ENCODE results near the gene GPX4.

The GPX4 gene

DNA sequence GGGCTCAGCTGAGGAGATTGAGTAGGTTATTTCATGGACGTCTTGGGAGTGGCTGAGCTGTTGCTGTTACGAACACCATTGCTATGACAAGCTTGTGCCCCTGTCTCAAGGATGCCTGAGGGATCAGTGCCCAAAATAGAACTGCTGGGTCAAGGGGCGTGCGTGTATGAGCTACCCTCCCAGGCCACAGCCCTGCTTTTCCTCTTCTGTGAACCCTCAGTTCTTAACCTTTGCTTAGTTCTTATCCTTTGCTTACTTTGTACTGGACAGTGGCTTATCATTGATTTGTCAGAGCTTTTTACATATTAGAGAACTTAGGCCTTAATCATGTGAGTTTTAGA lies 27.8 kb upstream of the GPX4 start:
- Mint-ChIP-seq H3K9me3 (no peaks in the 10 kb centered on the region), H3K27ac (peak overlapping the region; percentile 90), H3K36me3 (peaks cover 97% of the 10 kb centered on the region), H3K4me1 (peaks cover 58% of the 10 kb centered on the region), H3K4me3 (peak overlapping the region; percentile 50)
- DNase-seq (ENCODE audit: low spot score in 2 of 2) (no peak), ATAC-seq (no peak)

DNA sequence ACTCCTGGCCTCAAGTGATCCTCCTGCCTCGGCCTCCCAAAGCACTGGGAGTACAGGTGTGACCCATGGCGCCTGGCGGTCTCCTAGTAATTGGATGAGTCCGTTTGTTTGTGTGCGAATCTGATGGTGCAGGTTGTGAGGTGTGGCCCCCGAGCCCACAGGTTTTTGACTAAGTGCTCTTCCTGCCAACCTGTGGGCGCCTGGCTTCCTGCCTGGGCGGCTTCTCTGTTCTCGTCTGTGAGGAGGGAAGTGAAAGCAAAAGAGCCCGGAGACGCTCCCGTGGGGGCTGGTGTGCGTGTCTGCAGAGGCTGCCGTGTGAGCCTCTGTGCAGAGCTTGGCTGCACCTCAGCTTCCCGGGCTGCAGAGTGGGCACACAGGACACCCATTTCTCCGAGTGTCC lies 26.8 kb upstream of the GPX4 start:
- DNase-seq (ENCODE audit: low spot score in 2 of 2) (peak; percentile 68 to 91), ATAC-seq (peak; percentile 89)
- Mint-ChIP-seq H3K4me1 (peaks cover 61% of the 10 kb centered on the region), H3K27ac (peak overlapping the region; percentile 86), H3K36me3 (peaks cover 100% of the 10 kb centered on the region), H3K9me3 (no peaks in the 10 kb centered on the region), H3K4me3 (peak overlapping the region; percentile 69)

DNA sequence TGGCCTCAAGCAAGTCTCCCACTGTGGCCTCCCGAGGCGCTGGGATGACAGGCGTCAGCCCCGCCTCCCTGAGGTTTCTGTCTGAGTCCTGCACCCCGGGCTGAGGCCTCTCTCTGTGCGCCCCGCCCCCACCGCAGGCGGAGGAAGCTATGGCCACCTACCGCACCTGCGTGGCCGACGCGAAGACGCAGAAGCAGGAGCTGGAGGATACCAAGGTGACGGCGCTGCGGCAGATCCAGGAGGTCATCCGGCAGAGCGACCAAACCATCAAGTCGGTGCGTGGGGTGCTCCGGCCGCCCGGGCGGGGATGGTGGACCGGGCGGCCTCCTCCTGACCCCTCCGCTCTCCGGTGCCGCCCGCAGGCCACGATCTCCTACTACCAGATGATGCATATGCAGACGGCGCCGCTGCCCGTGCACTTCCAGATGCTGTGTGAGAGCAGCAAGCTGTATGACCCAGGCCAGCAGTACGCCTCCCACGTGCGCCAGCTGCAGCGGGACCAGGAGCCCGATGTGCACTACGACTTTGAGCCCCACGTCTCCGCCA lies 24.2 kb upstream of the GPX4 start:
- H3K4me1 Mint-ChIP-seq: peaks cover 38% of the 10 kb centered on the region
- H3K9me3 Mint-ChIP-seq: no peaks in the 10 kb centered on the region
- H3K36me3 Mint-ChIP-seq: peaks cover 100% of the 10 kb centered on the region
- peak overlapping the region; percentile 58 for H3K27ac Mint-ChIP-seq
- H3K4me3 Mint-ChIP-seq: peak overlapping the region; percentile 69
- no peak for ATAC-seq
- peak in 1 of 2 donors; percentile 82 for DNase-seq (ENCODE audit: low spot score in 2 of 2)

DNA sequence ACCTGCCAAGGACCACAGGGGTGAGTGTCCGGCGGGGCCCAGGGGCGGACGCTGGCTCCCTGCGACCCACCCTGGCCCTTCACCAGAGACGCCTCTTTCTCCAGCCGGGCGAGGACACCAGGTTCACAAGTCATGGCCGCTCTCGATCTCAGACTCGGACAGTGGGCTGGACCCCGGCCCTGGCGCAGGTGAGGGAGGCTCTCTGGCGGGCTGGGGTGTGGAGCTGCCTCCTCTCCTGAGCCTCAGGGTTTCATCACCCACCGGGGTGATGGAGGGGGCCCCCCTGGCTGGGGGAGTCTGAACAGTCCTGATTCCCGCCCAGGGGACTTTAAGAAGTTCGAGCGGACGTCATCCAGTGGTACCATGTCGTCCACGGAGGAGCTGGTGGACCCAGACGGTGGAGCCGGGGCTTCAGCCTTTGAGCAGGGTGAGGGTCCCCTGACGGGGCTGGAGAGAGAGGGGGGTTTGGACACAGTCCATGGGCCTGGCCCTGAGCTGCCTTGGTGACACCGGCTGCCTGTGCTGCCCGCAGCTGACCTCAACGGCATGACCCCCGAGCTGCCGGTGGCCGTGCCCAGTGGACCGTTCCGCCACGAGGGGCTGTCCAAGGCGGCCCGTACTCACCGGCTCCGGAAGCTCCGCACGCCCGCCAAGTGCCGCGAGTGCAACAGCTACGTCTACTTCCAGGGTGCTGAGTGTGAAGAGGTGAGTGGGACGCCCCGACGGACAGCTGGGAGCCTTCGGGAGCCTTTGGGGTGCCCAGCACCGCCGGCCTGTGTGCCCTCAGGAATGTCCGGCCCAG lies 23.2 kb upstream of the GPX4 start:
- Mint-ChIP-seq H3K4me1 (peaks cover 44% of the 10 kb centered on the region), H3K4me3 (peak overlapping the region; percentile 69), H3K27ac (peak overlapping the region; percentile 74), H3K9me3 (no peaks in the 10 kb centered on the region), H3K36me3 (peaks cover 100% of the 10 kb centered on the region)
- ATAC-seq (no peak), DNase-seq (ENCODE audit: low spot score in 2 of 2) (no peak)

DNA sequence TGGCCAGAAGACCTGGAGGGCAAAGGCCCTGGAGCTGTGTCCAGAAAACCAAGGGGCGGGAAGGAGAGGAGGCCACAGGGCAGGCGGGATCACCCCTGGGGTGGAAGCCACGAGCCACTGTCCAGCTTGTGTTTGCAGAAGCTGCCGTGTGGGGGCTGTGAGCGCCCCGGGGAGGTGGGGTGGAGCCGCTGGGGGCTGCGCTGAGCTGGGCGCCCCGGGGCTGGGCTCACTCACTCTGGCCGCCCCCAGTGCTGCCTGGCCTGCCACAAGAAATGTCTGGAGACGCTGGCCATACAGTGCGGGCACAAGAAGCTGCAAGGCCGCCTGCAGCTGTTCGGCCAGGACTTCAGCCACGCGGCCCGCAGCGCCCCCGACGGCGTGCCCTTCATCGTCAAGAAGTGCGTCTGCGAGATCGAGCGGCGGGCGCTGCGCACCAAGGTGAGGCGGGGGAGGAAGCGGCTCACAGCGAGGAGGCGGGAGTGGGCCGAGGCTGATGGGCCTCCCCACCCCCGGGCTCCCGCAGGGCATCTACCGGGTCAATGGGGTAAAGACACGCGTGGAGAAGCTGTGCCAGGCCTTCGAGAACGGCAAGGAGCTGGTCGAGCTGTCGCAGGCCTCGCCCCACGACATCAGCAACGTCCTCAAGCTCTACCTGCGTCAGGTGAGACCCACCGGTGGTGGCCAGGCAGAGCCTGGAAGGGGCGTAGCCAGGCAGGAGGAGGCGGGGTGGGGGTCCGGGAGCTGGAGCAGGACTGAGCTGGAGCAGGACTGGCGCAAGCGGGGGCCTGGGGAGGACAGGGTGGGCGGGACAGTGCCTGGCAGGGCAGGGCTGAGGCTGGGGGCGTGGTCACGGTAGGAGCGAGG lies 22.3 kb upstream of the GPX4 start:
- no peak overlapping the region for H3K4me3 Mint-ChIP-seq
- no peaks in the 10 kb centered on the region for H3K9me3 Mint-ChIP-seq
- H3K27ac Mint-ChIP-seq: peak overlapping the region; percentile 74

DNA sequence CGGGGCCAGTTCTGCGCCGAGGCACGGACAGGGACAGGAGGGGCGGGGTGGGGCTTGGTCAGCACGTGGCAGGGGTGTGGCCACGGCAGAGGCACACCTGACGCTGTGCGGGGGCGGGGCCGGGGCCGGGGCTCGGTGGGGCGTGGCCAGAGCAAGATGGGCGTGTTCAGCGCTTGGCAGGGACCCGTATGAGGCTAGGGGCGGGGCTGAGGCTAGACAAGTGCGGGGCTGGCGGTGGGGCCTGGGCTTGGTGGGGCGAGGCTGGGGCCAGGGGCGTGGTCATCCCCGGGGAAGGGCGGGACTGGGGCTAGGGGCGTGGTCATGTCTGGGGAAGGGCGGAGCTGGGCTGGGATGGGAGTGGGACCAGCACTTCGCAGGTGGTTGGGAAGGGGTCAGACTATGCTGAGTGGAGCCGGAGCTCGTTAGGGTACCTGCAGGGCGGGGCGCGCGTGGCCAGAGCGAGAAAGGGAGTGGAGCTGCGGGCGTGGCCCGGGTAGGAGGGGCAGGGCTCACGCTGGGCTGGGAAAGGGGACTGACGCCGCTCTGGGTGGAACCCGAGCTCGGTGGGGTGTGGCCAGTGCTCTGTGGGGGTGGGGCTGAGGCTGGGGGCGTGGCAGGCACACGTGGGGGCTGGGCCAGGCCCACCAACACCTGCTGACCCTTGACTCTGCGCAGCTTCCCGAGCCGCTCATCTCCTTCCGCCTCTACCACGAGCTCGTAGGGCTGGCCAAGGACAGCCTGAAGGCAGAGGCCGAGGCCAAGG lies 21.4 kb upstream of the GPX4 start:
- no peaks in the 10 kb centered on the region for H3K9me3 Mint-ChIP-seq
- H3K36me3 Mint-ChIP-seq: peaks cover 100% of the 10 kb centered on the region
- H3K4me3 Mint-ChIP-seq: no peak overlapping the region
- ATAC-seq: peak; percentile 72
- DNase-seq (ENCODE audit: low spot score in 2 of 2): peak in 1 of 2 donors; percentile 83
- H3K27ac Mint-ChIP-seq: peak overlapping the region; percentile 74
- peaks cover 32% of the 10 kb centered on the region for H3K4me1 Mint-ChIP-seq

More for the DNA sequence above, 22.3 kb upstream of the GPX4 start:
- ATAC-seq (no peak), DNase-seq (ENCODE audit: low spot score in 2 of 2) (no peak)
- Mint-ChIP-seq H3K4me1 (peaks cover 39% of the 10 kb centered on the region), H3K36me3 (peaks cover 100% of the 10 kb centered on the region)

DNA sequence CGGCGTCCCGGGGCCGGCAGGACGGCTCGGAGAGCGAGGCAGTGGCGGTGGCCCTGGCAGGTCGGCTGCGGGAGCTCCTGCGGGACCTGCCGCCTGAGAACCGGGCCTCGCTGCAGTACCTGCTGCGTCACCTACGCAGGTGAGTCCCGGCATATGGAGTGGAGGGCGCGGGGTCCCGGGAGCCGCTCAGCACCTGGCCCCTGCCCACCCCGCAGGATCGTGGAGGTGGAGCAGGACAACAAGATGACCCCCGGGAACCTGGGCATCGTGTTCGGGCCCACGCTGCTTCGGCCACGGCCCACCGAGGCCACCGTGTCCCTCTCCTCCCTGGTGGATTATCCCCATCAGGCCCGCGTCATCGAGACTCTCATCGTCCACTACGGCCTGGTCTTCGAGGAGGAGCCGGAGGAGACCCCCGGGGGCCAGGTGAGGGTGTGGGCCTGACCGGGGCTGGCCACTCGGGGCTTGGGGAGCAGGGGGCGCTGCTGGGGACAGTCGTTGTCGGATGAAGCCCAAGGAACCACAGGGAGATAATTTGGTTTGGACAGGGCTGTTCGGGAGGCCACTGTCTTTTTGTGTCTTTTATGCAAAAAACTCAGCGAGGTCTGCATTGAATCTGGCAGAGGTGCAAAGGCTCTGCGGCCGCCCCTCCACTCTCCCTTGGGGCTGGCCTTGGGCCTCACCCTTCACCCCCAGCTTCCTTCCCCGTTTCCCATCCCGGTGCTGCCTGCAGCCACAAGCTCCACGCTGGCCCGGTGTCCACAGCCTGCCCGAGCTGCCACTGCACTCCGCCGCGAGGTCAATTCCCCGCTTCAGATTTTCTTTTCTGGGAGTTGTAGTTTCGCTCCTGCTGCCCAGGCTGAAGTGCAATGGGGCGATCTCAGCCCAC lies 20.6 kb upstream of the GPX4 start:
- Mint-ChIP-seq H3K36me3 (peaks cover 100% of the 10 kb centered on the region), H3K4me3 (no peak overlapping the region)

DNA sequence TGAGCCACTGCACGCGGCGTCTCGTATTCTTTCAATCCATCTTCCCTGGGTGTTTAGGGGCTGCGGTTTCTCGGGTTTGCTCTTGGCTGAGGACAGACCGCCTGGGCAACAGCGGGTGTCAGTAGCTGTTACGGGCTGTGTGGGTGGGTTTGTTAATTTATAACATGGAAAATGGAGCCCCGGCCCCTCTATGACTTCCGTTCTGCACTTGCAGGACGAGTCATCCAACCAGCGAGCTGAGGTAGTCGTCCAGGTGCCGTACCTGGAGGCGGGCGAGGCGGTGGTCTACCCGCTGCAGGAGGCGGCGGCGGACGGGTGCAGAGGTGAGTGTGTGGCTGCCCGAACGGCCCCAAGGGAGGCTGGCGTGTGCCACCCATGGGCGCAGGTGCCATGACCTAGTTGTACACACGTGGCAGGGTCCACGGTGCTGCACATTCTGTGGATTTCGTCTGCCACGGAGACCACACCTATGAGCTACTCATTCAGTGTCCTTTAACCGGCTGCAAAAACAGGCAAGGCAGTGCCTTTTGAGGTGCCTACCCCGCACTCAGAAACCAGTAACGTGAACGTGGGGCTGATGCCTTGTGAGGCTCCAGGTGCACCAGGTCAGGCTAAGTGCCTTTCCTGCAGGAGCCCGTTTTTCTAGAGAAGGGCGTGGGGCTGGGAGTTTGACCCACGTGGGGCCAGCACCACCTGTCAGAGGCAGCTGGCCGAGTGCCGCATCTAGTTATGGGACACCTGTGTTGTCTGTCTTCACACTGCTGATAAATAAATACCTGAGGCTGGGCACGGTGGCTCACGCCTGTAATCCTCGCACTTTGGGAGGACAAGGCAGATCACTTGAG lies 19.5 kb upstream of the GPX4 start:
- no peak for DNase-seq (ENCODE audit: low spot score in 2 of 2)
- H3K36me3 Mint-ChIP-seq: peaks cover 100% of the 10 kb centered on the region
- no peak for ATAC-seq
- H3K9me3 Mint-ChIP-seq: no peaks in the 10 kb centered on the region
- H3K27ac Mint-ChIP-seq: peak overlapping the region; percentile 94
- no peak overlapping the region for H3K4me3 Mint-ChIP-seq
- H3K4me1 Mint-ChIP-seq: peaks cover 45% of the 10 kb centered on the region

More for the DNA sequence above, 20.6 kb upstream of the GPX4 start:
- DNase-seq (ENCODE audit: low spot score in 2 of 2): no peak
- Mint-ChIP-seq H3K9me3 (no peaks in the 10 kb centered on the region), H3K27ac (peak overlapping the region; percentile 74), H3K4me1 (peaks cover 34% of the 10 kb centered on the region)
- no peak for ATAC-seq

DNA sequence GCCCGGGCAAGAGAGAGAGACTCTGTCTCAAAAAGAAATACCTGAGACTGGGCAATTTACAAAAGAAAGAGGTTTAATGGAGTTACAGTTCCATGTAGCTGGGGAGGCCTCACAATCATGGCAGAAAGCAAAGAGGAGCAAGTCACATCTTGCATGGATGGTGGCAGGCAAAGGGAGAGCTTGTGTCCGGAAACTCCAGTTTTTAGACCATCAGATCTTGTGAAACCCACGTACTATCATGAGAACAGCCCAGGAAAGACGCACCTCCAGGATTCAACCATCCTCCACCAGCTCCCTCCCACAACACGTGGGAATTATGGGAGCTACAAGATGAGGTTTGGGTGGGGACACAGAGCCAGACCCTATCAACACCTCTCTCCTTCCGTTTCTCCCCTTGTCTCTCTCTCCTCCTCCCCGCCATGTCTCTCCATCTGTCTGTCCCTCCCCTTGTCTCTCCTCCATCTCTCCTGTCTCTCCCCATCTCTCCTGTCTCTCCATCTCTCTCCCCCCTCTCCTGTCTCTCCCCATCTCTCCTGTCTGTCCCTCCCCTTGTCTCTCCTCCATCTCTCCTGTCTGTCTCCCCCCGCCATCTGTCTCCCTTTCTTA lies 18.6 kb upstream of the GPX4 start:
- Mint-ChIP-seq H3K36me3 (peaks cover 100% of the 10 kb centered on the region), H3K4me1 (peaks cover 48% of the 10 kb centered on the region), H3K4me3 (no peak overlapping the region), H3K27ac (peak overlapping the region; percentile 94), H3K9me3 (no peaks in the 10 kb centered on the region)
- no peak for ATAC-seq
- DNase-seq (ENCODE audit: low spot score in 2 of 2): no peak

DNA sequence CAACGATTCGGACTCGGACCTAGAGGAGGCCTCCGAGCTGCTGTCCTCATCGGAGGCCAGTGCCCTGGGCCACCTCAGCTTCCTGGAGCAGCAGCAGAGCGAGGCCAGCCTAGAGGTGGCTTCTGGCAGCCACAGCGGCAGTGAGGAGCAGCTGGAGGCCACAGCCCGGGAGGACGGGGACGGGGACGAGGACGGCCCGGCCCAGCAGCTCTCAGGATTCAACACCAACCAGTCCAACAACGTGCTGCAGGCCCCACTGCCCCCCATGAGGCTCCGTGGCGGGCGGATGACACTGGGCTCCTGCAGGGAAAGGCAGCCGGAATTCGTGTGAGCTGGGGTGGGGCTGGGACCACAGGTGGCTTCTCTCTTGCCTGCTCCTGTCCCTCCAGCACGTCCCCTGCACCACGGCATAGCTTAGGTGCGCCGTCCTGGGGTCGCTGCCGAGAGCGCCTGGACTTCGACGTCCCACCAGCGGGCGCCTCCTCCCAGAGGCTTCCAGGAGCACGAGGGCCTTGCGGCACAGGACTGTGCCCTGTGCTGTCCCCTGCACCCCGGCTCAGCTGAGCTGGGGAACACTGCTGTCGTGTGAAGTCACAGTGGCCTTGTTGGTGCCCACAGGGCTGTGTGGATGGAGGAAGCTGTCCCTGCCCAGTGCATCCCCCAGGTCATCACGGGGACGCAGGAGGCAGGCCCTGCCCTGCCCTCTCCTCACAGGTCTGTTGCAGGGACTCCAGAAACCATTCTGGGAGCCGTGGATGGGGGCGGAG lies 17.9 kb upstream of the GPX4 start:
- no peaks in the 10 kb centered on the region for H3K9me3 Mint-ChIP-seq
- DNase-seq (ENCODE audit: low spot score in 2 of 2): no peak
- ATAC-seq: no peak
- H3K4me1 Mint-ChIP-seq: peaks cover 48% of the 10 kb centered on the region
- H3K36me3 Mint-ChIP-seq: peaks cover 100% of the 10 kb centered on the region
- peak overlapping the region; percentile 94 for H3K27ac Mint-ChIP-seq
- no peak overlapping the region for H3K4me3 Mint-ChIP-seq

DNA sequence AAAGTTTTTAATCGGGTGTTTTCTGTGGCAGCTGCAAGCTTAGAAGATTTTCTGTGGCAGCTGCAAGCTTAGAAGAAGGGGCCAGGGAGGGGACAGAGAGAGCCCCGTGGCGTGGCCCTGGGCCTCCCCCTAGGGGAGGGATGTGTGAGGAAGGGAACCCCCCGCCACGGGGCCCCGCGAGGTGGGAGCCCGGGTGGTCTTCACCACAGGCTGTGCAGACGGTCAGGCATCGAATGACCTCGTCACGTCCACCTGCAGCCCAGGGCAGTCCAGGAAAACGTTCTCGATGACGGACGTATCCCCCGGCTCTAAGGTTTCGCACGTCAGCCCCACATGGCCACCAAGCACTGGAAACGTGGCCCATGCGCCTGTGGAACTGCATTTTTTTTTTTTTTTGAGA lies 17.2 kb upstream of the GPX4 start:
- Mint-ChIP-seq H3K4me1 (peaks cover 46% of the 10 kb centered on the region), H3K36me3 (peaks cover 100% of the 10 kb centered on the region), H3K27ac (peak overlapping the region; percentile 94), H3K4me3 (no peak overlapping the region), H3K9me3 (no peaks in the 10 kb centered on the region)
- no peak for DNase-seq (ENCODE audit: low spot score in 2 of 2)
- ATAC-seq: no peak

DNA sequence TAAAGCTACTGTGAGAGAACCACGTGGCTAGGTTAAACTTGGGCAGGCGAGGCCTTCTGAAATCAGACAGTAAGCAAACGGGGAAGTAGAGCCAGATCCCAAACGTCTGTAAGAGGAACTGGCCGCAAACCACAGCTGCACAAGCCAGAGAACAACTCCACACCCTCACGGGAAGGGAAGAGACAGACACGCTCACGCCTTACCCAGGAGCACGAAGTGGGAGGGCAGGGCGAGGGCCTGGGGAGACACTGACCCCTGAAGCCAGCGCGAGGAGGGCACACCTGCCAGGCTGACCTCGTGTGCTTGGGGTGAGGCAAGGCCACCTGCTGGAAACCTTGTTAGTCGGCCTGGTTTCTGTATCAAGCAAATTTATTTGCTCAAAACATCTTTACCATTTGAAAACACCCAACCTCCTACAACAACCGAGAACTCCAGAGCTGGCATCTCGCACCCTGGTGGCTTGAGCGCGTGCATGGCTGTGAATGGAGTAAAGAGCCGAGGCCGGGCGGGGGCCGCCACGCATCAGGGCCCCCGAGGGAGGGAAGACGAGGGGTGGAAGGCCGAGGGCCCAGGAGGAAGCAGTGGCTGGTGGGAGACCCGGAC lies 15.9 kb upstream of the GPX4 start:
- no peak for DNase-seq (ENCODE audit: low spot score in 2 of 2)
- Mint-ChIP-seq H3K27ac (peak overlapping the region; percentile 94), H3K9me3 (no peaks in the 10 kb centered on the region)

More for the DNA sequence above, 15.9 kb upstream of the GPX4 start:
- Mint-ChIP-seq H3K36me3 (peaks cover 100% of the 10 kb centered on the region), H3K4me3 (peak overlapping the region; percentile 30), H3K4me1 (peaks cover 44% of the 10 kb centered on the region)
- peak; percentile 27 for ATAC-seq

Measured in stimulated activated effector memory CD8-positive, alpha-beta T cell treated with anti-CD3 and anti-CD28 coated beads, Interleukin-12 subunit alpha, Interleukin-12 subunit beta, amount 100 ng/mL, for 72 hours (primary cell).